Measurements from ENCODE around the gene DUSP14.

Gene DUSP14

DNA sequence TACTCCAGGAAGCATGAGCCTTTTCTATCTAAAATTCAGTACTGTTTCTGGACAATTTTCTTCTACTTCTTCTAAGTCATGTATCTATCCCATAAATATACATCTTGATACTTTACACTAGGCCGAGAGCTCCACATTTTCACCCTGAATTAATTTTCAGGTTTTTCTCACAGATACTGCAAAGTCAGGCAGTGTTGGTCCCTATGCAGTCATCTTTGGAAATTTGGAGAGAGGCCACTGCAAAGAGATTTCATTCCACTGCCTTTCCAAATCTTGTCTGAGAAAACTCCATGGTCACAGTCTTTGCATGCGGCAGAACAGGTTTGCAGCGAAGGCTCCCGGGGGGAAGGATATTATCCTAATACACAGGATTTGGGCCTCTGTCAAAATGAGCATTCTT lies 28.2 kb downstream of the DUSP14 start:
- DNase-seq: no peak

DNA sequence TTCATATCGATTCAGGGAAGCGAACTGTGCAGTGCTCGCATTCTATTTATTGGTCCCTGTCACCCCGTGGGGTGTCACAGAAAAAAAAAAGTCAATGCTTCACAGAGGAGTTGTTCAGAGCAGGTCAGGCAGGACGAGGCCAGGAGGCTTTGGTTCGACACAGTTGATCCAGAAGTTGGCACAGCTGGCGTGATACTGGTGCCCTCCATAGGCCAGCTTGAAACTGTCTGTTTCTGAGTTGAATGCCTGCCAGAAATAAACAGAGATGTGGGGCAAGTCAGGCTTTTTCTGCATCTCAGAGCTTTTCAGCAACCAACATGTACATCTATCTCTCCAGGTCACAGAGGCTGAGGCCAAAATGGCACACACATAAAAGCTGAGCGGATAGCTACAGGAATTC lies 29.1 kb downstream of the DUSP14 start:
- no peak for DNase-seq

DNA sequence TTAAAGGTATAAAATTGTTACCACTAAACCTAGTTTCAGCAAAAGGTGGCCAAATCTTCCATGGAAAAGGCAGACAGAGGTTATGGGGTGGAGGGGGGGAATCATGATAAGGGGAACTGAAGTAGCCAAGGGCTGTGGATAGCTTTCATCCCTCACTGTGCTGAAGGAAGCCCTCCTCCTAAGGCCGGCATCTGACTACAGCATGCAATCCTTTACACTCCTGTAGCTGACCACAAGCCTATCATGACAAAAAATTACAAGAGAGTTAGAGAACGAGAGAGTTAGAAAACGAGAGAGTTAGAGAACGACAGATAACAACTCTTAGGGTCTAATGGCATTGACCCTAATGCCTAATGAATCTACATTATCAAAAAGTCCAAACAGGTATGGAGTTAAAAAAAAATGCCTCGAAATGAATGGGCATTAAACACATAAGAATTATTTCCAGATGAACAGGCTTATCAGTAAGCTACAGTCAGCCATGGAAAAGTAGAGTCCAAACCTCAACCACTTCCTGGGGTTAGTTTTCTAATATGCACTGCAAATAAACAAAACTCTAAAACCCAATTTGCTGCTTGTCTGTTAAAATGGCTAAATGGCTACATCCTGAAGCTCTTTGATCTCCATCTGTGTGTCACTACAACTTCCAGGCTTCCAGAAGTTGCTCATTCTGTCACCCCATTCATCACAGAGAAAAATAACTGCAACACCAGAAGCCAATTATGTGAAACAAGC lies 29.7 kb downstream of the DUSP14 start:
- no peak for DNase-seq

DNA sequence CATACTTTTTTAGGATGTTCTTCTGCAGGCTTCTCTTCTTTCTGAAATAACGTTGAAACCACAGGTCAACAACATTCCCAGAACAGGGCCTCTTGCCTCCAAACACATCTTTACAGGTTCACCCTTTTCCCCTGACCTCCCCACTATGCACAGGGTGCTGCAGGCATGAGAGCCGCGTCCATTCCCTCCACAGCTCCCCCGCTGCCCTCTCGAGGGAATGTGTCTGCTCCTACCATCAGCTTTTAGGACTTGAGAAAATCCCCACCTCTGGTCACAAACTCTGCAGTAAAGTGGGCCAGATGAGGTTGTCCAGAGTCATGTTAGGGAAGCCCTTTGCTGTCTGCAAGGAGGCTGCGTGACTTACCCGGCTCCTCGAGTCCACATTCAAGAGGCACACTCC lies 30.5 kb downstream of the DUSP14 start:
- DNase-seq: no peak

- no peak for DNase-seq
These were observed 32.1 kb downstream of the DUSP14 start for GRCh38 chr17:37521821-37522220.

DNA sequence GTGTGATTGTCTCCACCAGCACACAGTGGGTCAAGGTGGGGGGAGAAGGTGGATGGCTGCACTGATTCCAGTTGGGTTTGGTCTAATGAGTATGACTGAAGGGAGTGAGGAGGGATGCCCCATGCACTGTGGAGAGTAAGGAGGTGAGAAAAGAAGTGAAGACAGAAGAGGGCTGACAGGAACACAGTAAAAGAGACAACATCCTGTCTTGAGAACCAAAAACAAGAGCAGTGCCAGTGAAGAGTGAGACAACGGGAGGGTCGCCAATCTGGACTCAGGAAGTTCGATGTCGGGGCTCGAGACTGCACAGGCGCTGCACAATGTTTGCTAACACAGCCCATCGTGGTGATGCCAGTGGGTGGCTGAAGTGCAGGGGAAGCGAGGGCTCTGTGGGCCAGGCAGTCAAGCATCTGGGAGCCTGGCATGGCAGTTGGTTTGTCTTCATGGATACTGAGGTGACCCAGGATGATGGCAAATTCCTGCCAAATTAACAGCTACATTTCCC lies 34.1 kb downstream of the DUSP14 start:
- no peak for DNase-seq

DNA sequence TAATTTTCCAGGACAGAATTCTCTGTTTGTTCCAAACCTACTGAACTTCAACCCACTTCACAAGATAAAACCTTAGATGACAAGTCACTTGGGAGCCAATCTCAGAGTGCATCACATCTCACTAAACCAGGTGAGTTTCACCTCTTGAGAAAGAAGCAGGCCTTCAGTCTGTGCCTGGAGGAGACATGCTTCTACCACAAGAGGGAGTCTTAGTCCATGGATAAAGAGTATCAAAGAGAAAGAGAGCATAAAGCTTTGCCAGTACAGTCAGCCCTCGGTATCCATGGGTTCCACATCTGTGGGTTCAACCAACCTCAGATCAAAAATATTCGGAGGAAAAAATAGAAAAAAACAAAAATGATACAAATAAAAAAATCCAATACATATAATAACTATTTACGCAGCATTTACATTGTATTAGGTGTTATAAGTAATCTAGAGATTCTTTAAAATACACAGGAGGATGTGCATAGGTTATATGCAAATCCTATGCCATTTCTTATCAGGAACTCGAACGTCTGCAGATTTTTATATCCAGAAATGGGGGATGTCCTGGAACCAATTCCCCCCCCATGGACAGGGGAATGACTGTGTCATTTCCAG lies 37.7 kb downstream of the DUSP14 start:
- DNase-seq: no peak

GRCh38 chr17:37530420-37530819 lies 40.7 kb downstream of the DUSP14 start:
- DNase-seq: no peak

DNA sequence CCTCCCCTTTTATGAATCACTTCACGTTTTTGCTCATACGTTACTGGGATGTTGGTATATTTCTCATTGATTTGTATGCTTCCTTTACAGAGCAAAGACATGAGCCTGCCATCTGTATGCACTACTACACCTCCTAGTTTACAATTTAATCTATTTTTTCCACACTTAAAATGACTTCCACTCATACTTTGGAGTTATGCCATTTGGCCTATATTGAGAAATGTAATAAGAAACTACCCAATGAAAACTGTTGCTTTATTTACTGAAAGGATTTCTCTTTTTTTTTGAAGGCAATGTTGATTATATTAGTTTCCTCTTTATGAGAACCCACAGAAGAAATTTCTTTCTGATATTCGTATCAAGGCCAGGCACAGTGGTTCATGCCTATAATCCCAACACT lies 43.1 kb downstream of the DUSP14 start:
- no peak for DNase-seq

DNA sequence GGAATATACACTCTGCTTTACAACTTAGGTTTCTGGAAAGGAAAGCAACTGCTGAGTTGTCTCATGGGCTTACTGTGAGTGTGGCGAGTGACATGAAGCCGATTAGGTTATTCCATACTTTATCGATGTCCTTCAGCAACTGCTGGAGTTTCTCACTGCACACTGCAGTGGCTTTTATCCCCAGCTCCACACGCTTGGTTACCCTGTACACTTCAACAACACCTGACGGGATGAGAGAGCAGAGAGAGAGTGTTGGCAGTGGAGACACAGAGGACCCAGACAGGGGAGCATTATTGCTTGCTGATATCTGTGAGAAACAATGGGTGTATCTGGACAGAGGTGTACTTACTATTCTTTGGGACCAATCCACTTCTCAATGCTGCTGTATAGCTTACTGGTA lies 46.2 kb downstream of the DUSP14 start:
- DNase-seq: no peak

DNA sequence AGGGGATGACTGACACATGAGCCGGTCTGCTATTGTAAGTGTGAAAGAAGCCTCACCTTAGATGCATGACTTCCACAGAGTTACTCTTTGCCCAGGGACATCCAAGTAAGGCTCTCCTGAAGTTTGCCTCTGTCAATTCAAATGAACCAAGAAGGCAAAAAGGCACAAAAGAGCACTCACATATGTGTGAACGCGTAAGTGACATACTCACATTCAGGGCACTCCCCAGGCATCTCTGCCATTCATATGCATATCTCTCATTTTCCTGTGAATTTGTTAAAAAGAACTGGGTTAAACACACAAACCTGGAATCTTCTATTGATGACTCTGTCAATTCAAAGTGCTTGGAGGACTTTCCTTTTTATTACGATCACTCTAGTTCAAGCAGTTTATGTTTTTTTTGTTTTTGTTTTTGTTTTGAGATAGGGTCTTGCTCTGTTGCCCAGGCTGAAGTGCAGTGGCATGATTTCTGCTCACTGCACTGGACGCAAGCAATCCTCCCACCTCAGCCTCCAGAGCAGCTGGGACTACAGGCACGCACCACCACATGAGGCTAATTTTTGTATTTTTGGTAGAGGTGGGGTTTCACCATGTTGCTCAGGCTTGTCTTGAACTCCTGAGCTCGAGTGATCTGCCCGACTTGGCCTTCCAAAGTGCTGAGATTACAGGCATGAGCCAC lies 49.4 kb downstream of the DUSP14 start:
- DNase-seq: no peak

DNA sequence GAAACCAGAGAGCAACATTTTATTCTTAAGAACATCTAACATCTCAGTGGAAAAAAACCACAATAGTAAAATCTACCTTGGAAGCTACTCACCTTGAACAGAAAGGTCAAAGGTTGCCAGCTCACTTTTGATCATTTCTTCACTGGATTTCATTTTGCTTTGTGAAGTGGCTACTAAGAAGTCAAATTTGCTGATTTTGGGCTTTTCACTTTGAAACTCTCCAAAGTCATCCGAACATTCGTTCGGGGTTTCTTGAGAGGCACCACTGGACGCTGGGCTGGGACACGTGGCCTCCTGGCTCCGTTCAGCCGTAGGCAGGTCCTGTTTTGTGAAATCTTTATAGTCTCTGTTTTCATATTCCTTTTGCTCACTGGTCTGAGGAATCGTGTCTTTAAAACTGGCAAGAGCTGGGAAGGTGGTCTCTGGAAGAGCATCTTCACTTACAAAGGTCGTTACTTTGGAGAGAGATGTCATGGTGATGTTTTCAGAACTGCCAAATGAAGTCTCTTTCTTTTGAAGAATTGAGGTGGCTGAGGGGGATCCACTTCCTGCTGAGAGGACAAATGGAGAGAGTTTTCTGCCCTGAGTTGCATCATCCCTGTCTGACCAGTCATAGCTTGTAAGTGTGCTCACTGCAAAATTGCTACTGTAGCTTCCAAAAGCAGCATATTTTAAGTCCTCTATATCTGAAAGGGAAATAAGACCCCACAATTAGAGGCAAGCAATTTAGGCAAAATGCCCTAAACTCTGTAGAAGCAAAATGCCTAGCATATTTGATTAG lies 52.4 kb downstream of the DUSP14 start:
- no peak for DNase-seq

DNA sequence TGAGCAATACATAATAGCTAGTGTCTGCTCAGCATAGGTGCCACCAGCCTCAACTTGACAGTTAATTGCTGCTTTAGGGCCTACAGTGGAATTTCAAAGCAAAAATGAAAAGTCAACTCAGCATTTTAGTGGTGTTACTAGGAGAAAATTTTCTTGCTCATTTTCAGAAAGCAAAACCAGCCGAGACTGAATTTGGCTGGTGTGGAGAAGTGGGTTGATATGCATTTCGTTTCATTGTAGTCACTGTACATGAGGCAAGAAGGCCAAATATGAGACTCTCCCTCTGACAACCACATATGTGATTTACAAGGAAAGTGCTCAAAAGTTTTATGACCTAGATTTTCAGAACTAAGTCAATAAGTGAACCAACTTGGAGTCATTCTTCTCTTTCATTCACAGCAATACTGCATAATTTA lies 54.0 kb downstream of the DUSP14 start:
- DNase-seq: no peak

GRCh38 chr17:37545486-37545885 lies 55.8 kb downstream of the DUSP14 start:
- DNase-seq: no peak

DNA sequence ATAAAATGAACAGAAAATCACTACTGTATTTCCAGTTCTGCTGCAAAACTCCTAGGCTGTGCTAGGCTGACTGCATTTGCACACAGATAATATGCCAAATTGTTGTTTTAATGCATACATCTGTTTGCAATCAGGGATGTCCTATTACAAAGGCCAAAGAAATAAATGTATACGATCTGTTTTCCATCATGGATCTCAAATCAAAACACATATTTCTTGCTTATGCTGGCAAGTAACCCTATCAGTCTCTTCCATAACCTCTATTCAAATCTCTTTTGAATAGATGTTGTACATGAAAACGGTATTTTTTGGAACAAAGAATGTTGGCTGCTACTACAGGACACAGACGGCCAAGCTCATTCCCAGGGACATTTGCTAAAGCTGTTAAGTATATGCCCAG lies 56.6 kb downstream of the DUSP14 start:
- DNase-seq: no peak

DNA sequence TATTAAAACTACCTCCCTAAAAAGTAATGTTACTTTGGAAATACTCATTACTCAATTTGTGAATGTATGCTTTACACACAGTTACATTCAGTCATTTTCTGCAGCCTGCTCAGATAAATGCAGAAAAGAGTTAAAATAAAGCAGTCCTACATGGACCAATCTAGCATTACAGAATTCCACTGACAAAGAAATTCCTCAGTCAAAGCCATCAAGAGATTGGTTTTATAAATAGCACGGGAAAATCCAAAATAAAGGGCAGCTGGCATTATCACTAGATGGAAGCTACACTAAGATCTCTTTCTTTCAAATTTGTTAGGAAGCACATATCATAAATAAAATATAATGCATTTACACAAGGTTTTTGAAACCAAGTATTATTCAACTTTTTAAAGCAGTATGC lies 58.3 kb downstream of the DUSP14 start:
- no peak for DNase-seq

DNA sequence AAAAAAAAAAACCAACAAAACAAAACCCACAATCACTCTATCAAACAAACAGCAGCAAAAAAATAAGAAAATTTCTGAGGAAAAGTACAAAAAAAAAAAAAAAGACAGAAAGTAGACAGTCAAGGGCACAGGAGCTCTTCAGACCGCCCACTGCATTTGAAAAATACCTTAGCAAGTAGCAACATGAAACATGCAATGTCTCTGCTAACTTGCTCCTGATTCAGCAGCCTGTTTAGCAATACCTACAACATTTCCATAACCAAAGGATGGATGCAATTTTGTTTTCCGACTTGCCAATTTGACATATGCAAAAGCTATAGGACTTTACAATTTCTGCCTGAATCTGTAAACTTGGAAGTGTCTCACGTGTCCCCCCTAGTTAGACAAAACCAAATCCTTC lies 62.1 kb downstream of the DUSP14 start:
- no peak for DNase-seq

DNA sequence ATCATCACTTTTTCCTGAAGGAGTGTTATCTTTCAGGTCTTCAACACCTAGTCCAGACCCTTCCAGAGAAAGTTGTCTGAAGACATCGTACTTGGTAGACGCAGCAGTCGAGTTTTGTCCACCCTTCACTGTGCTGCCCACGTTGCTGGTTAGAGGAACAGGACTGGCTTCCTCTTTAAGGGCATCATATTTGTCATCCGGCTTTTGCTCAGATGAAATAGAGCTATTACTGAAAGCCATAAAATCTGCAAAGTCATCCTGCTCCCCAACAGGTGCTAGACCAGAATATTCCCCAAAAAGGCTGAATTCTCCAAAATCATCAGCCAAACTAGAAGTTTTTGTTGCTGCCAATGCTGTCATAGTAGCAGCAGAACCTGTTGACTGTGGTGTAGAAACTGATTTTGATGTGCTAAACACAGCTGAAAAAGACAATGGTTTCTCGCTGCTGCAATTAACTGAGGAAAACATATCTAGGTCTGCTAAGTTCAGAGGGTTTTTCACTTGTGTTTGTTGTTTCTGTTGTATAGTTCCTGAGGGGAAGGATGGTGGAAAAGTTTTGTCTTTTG lies 63.8 kb downstream of the DUSP14 start:
- DNase-seq: no peak

GRCh38 chr17:37555386-37555785 lies 65.7 kb downstream of the DUSP14 start:
- no peak for DNase-seq

GRCh38 chr17:37557482-37557881 lies 67.8 kb downstream of the DUSP14 start:
- DNase-seq: no peak

DNA sequence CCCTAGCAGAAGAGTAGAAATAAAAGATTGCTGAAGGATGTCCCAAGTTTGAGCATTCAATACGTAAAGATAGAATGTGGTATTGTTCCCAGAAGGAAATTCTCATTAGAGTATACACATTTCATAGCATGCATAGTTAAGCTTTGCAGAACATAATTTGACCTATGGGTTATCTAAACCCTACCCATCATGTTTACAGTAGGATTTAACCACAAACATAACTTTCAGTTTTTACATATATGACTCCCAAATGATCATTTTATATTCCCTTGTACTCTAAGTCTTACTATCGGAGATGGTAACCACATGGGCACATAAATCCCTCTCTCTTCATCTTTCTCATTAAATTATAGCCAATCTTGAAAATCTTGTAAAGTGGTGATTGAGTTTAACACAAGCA lies 68.6 kb downstream of the DUSP14 start:
- no peak for DNase-seq

DNA sequence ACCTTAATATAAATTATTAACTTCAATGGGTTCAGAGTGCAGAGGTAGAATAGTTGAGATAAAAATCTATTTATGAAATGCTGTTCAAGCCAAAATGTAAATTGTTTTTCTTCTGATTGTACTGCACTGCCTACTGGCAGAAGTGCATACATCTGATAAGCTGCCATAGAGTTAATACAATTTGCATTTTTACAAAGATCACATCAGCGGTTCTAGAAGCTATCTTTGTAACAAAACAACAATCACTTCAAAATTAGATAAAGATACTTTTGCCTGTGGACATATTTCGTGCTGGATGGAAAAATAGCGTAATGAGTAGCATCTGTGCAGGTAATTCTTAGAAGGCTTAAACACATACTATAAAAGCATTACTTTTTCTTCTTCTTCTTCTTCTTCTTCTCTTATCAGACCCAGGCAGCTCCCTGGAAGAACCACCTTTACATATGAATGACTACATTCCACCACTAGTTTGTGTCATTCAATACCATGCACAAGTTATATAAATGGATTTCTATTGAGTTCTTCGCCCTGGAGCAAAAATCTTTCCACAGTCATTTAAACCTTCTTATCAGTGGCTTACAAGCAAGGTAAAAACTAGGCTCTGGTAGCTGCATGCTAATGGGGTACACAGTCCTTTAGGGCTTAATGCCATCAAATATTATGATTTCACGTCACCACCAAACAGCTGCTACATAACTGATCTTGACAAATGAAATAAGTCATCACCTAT lies 72.5 kb downstream of the DUSP14 start:
- DNase-seq: no peak
